IMR-90 (cell line): ENCODE results near the gene ITPR3. TPM values are rescaled to one million over a fixed set of nuclear protein-coding genes. Genes with fewer than 3 reads are reported as not detected.

Source experiments
- ATAC-seq: fragments of 200-7000 bp; cut with Tn5 transposase; 2 replicates; pipeline ENCODE4 v1.9.1; 2020; ENCODE audit warnings: low read depth, mild to moderate bottlenecking, moderate library complexity
- BruUV-seq: library from RNA; stranded (reverse); fragments of 400-500 nt; replicated peaks from 2 replicates; lab custom pipeline; 2021; lab: Mats Ljungman, UMichigan
- CTCF ChIA-PET: fragments of 300-600 bp; formaldehyde crosslinking; extraction: SDS; loops from one replicate; lab custom pipeline; 2021; ENCODE audit warnings: antibody characterized with exemption; lab: Yijun Ruan, JAX
- POLR2A ChIA-PET: fragments of 300-600 bp; sonication (Branson Sonifier 250); formaldehyde crosslinking; loops from one replicate; lab custom pipeline; 2022; ENCODE audit warnings: antibody characterized with exemption; ENCODE audit not compliant: unreplicated experiment; lab: Charles Lee
- DNase-seq: peaks from one replicate; pipeline ENCODE4 v3.0.0; 2013
- H2AFZ ChIP-seq: replicated peaks from 2 replicates; pipeline ENCODE3; 2013; ENCODE audit warnings: low read length, mild to moderate bottlenecking; ENCODE audit not compliant: poor library complexity
- H2AK5ac ChIP-seq: 2 replicates; pipeline ENCODE4 v1.6.1; 2013; ENCODE audit warnings: low read depth, low read length, inconsistent platforms
- H2AK9ac ChIP-seq: replicated peaks from 2 replicates; pipeline ENCODE3; 2013; ENCODE audit warnings: mild to moderate bottlenecking, low read depth, low read length, moderate library complexity; ENCODE audit not compliant: poor library complexity
- H2BK120ac ChIP-seq: 2 replicates; pipeline ENCODE4 v1.6.1; 2013; ENCODE audit warnings: low read depth, low read length, inconsistent platforms
- H2BK15ac ChIP-seq: 3 replicates; pipeline ENCODE4 v1.6.1; 2013; ENCODE audit warnings: low read depth, low read length, inconsistent platforms
- H2BK20ac ChIP-seq: 2 replicates; pipeline ENCODE4 v1.6.1; 2013; ENCODE audit warnings: low read depth, mild to moderate bottlenecking, inconsistent platforms, low read length, moderate library complexity
- H2BK5ac ChIP-seq: 2 replicates; pipeline ENCODE4 v1.6.1; 2013; ENCODE audit warnings: mild to moderate bottlenecking, low read depth, low read length, inconsistent platforms; ENCODE audit not compliant: poor library complexity, severe bottlenecking
- H3K14ac ChIP-seq: replicated peaks from 2 replicates; pipeline ENCODE4 v1.6.1; 2013; ENCODE audit warnings: low read depth, low read length, inconsistent platforms
- H3K18ac ChIP-seq: 2 replicates; pipeline ENCODE4 v1.6.1; 2013; ENCODE audit warnings: low read depth, low read length, control low read depth
- H3K23ac ChIP-seq: 2 replicates; pipeline ENCODE4 v1.6.1; 2013; ENCODE audit warnings: low read depth, low read length, inconsistent platforms
- H3K27ac ChIP-seq: 2 replicates; pipeline ENCODE4 v1.5.1; 2013; ENCODE audit warnings: mild to moderate bottlenecking, control low read depth, low read length; ENCODE audit not compliant: insufficient read depth
- H3K27me3 ChIP-seq: 2 replicates; pipeline ENCODE4 v1.6.1; 2013; ENCODE audit warnings: low read length; ENCODE audit not compliant: control insufficient read depth, insufficient read depth
- H3K36me3 ChIP-seq: 2 replicates; pipeline ENCODE4 v1.6.1; 2013; ENCODE audit warnings: low read length, mixed read lengths; ENCODE audit not compliant: control insufficient read depth, insufficient read depth
- H3K4ac ChIP-seq: 2 replicates; pipeline ENCODE4 v1.6.1; 2013; ENCODE audit warnings: low read depth, low read length, inconsistent platforms
- H3K4me1 ChIP-seq: 2 replicates; pipeline ENCODE4 v1.6.1; 2013; ENCODE audit warnings: low read length, mixed read lengths; ENCODE audit not compliant: control insufficient read depth, insufficient read depth
- H3K4me2 ChIP-seq: 2 replicates; pipeline ENCODE4 v1.6.1; 2013; ENCODE audit warnings: low read depth, mild to moderate bottlenecking, control low read depth, low read length, moderate library complexity
- H3K4me3 ChIP-seq: 2 replicates; pipeline ENCODE4 v1.5.1; 2013; ENCODE audit warnings: low read depth, mild to moderate bottlenecking, control low read depth, low read length, moderate library complexity; ENCODE audit not compliant: insufficient read depth
- H3K56ac ChIP-seq: 2 replicates; pipeline ENCODE4 v1.6.1; 2013; ENCODE audit warnings: low read length, inconsistent platforms; ENCODE audit not compliant: insufficient read depth; ENCODE audit errors: extremely low read depth
- H3K79me1 ChIP-seq, 2 experiments: 2 replicates each; pipeline ENCODE4 v1.6.1; 2013; ENCODE audit warnings: low read length in 2 of 2, inconsistent platforms in 1 of 2, low read depth in 1 of 2
- H3K9ac ChIP-seq: 2 replicates; pipeline ENCODE4 v1.6.1; 2013; ENCODE audit warnings: low read depth, low read length, control low read depth
- H3K9me1 ChIP-seq: 2 replicates; pipeline ENCODE4 v1.6.1; 2013; ENCODE audit warnings: low read length, inconsistent platforms; ENCODE audit not compliant: insufficient read depth
- H3K9me3 ChIP-seq: 2 replicates; pipeline ENCODE4 v1.6.1; 2013; ENCODE audit warnings: low read length; ENCODE audit not compliant: control insufficient read depth, insufficient read depth
- H4K20me1 ChIP-seq: 2 replicates; pipeline ENCODE4 v1.6.1; 2013; ENCODE audit warnings: low read length, inconsistent platforms; ENCODE audit not compliant: insufficient read depth
- H4K5ac ChIP-seq: 2 replicates; pipeline ENCODE4 v1.6.1; 2013; ENCODE audit warnings: mild to moderate bottlenecking, low read depth, low read length, control low read depth
- H4K8ac ChIP-seq, 2 experiments: 2 replicates each; pipeline ENCODE4 v1.6.1; 2013; ENCODE audit warnings: low read depth in 2 of 2, low read length in 2 of 2, control low read depth in 1 of 2, inconsistent platforms in 1 of 2
- H4K91ac ChIP-seq: 2 replicates; pipeline ENCODE4 v1.6.1; 2013; ENCODE audit warnings: low read depth, low read length, inconsistent platforms; ENCODE audit not compliant: insufficient read depth
- BHLHE40 ChIP-seq: fragments of 150-350 bp; IDR thresholded peaks from 2 replicates; pipeline ENCODE4 v1.6.1; 2016; ENCODE audit warnings: mild to moderate bottlenecking, low read depth, low read length
- CHD1 ChIP-seq: IDR thresholded peaks from 2 replicates; pipeline ENCODE4 v1.6.1; 2012; ENCODE audit warnings: low read depth, low read length, improper control_type of control experiment
- MAFK ChIP-seq: IDR thresholded peaks from 2 replicates; pipeline ENCODE4 v1.6.1; 2012; ENCODE audit warnings: low read depth, low read length, improper control_type of control experiment
- NFE2L2 ChIP-seq: fragments of 150-350 bp; IDR thresholded peaks from 2 replicates; pipeline ENCODE4 v1.6.1; 2016; ENCODE audit warnings: low read depth, mild to moderate bottlenecking, low read length
- RAD21 ChIP-seq: IDR thresholded peaks from 2 replicates; pipeline ENCODE4 v1.6.1; 2012; ENCODE audit warnings: low read length, improper control_type of control experiment
- SMC3 ChIP-seq: fragments of 150-350 bp; IDR thresholded peaks from 2 replicates; pipeline ENCODE4 v1.6.1; 2016; ENCODE audit warnings: low read depth, mild to moderate bottlenecking, antibody characterized with exemption, low read length, moderate library complexity
- WGBS, 2 experiments: methylation state at CpG; one replicate each; pipeline versions ENCODE4 v1.1.5 to v1.1.7; 2013; ENCODE audit warnings: missing lambda C conversion rate in 2 of 2; ENCODE audit not compliant: insufficient read length in 1 of 2; ENCODE audit errors: extremely low coverage in 2 of 2; 5-methylcytosine and 5-hydroxymethylcytosine counted together
- dilution Hi-C: fragments of 300-500 bp; cut with HindIII; formaldehyde crosslinking; loops from one replicate; pipeline ENCODE4 v1.14.3; 2018; ENCODE audit warnings: low sequenced_read_pairs; ENCODE audit not compliant: unreplicated experiment
- in situ Hi-C: fragments of 300-500 bp; cut with MboI; formaldehyde crosslinking; loops from 3 replicates; pipeline ENCODE4 v1.14.3; 2019; ENCODE audit warnings: low sequenced_read_pairs, inconsistent platforms, mixed read lengths
- intact Hi-C: fragments of 100-400 bp; cut with micrococcal nuclease; formaldehyde crosslinking; loops from 2 replicates; pipeline ENCODE4 v1.10.0; 2022
- polyA plus RNA-seq, 3 experiments: library from polyadenylated mRNA; depleted of rRNA; stranded (reverse); fragments of >200 nt; gene quantifications; 2 replicates each; pipeline ENCODE4 v1.2.3, GENCODE V29; 2012; ENCODE audit warnings: low replicate concordance in 1 of 3
- total RNA-seq: library from RNA; depleted of rRNA; stranded (reverse); fragments of >200 nt; gene quantifications from 2 replicates; pipeline ENCODE4 v1.2.3, GENCODE V29; 2012
- TF ChIP-seq, protein P1 (sequence below): fragments of 150-350 bp; IDR thresholded peaks from 2 replicates; pipeline ENCODE4 v1.6.1; 2017; ENCODE audit warnings: mild to moderate bottlenecking, antibody characterized with exemption, low read length, low read depth

The ITPR3 gene
- total and polyA plus RNA-seq, 2 of the 4 experiments (the other 2 are of a cell fraction): 1.6 to 3.7 TPM

DNA sequence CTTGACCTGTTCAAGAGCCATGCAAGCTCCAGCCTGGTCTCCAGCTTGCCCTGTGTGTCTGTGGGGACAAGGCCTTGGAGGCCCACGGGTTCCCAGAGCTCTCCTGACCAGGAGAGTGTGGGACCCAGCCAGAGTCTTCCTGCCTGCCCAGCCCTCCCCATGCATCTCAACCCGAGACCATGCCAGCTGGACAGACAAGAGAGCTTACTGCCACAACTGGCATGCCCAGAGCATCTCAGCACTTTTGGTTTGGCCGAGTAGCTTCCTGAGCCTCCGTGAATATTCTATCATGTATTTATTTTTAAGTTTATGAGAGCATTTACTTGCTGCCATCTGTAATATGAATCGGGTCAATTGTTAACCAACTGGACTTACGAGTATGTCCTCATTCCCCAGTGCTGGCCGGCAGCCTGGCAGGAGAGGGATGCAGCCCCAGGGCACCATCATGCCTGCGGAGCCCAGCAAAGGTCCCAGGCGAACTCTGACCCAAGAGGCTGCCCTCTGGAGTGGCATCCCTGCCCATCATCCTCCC lies 110.7 kb downstream of the ITPR3 start:
- no peak for ATAC-seq
- H3K27me3 ChIP-seq: peaks cover 14% of the 10 kb centered on the region; the same call in 1 of the 2 replicates
- H3K27ac ChIP-seq: no peak overlapping the region
- in situ Hi-C loops (no loop called here), dilution Hi-C loops (no loop called here), intact Hi-C loops (no loop called here)
- H2AFZ ChIP-seq: no peak overlapping the region
- H3K56ac ChIP-seq: no peak overlapping the region
- no peaks in the 10 kb centered on the region for H3K36me3 ChIP-seq
- H3K9me3 ChIP-seq: no peaks in the 10 kb centered on the region
- H3K4me2 ChIP-seq: no peak overlapping the region
- no peak overlapping the region for H4K8ac ChIP-seq
- WGBS, 2 experiments: 71% methylated on average over 3 of the region's 9 CpGs; no CpG with 5 or more reads in 1 of the 2 experiments
- no peak overlapping the region for H3K23ac ChIP-seq
- no peaks in the 10 kb centered on the region for H3K4me1 ChIP-seq
- no peaks in the 10 kb centered on the region for H4K20me1 ChIP-seq
- H3K9me1 ChIP-seq: no peaks in the 10 kb centered on the region
- ChIA-PET POLR2A (no interaction called here), CTCF (no interaction called here)
- H3K9ac ChIP-seq: no peak overlapping the region
- TF ChIP-seq, protein P1, sequence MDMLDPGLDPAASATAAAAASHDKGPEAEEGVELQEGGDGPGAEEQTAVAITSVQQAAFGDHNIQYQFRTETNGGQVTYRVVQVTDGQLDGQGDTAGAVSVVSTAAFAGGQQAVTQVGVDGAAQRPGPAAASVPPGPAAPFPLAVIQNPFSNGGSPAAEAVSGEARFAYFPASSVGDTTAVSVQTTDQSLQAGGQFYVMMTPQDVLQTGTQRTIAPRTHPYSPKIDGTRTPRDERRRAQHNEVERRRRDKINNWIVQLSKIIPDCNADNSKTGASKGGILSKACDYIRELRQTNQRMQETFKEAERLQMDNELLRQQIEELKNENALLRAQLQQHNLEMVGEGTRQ: no peak
- no peak for TF ChIP-seq NFE2L2
- no peak for TF ChIP-seq BHLHE40
- TF ChIP-seq CHD1: no peak
- TF ChIP-seq MAFK: no peak
- no peak for TF ChIP-seq SMC3
- TF ChIP-seq RAD21: no peak
- H4K5ac ChIP-seq: no peak overlapping the region
- no peak overlapping the region for H3K18ac ChIP-seq
- no peak overlapping the region for H3K14ac ChIP-seq
- no peak overlapping the region for H4K91ac ChIP-seq
- no peak overlapping the region for H2BK5ac ChIP-seq
- no peak overlapping the region for H2BK15ac ChIP-seq
- no TSS peak for BruUV-seq
- no peaks in the 10 kb centered on the region for H3K79me1 ChIP-seq
- H3K4ac ChIP-seq: no peak overlapping the region
- H2BK20ac ChIP-seq: no peak overlapping the region
- H2BK120ac ChIP-seq: no peak overlapping the region
- no peak overlapping the region for H2AK5ac ChIP-seq
- no peak overlapping the region for H3K4me3 ChIP-seq
- no peak for DNase-seq
- no peak overlapping the region for H2AK9ac ChIP-seq
